ENCODE measurements around the gene DNPH1. TPM values are rescaled to one million over a fixed set of nuclear protein-coding genes. Genes with fewer than 3 reads are reported as not detected.

The DNPH1 gene
- total RNA-seq, 2 donors from 2014 or later = 38.4 to 63.9 TPM

- Histone ChIP-seq H3K4me3 (no peak overlapping the region), H3K9me3 (no peaks in the 10 kb centered on the region), H3K36me3 (peaks cover 28% of the 10 kb centered on the region), H3K27ac (no peak overlapping the region), H3K4me1 (no peaks in the 10 kb centered on the region), H3K27me3 (no peaks in the 10 kb centered on the region)
- no peak for TF ChIP-seq CTCF (IDR thresholded peaks at IDR 0.05)
- no peak for DNase-seq (ENCODE audit: low spot score)
These were observed 26.8 kb downstream of the DNPH1 start for GRCh38 chr6:43202451-43202850.

- Histone ChIP-seq H3K36me3 (peaks cover 47% of the 10 kb centered on the region), H3K9me3 (no peaks in the 10 kb centered on the region), H3K4me1 (no peaks in the 10 kb centered on the region), H3K27ac (no peak overlapping the region), H3K4me3 (no peak overlapping the region), H3K27me3 (no peaks in the 10 kb centered on the region)
- no peak for DNase-seq (ENCODE audit: low spot score)
- TF ChIP-seq CTCF (IDR thresholded peaks at IDR 0.05) = no peak
These were observed 28.7 kb downstream of the DNPH1 start for GRCh38 chr6:43200541-43200940.

- H3K4me3 ChIP-seq = no peak overlapping the region
- H3K27me3 ChIP-seq = no peaks in the 10 kb centered on the region
- peaks cover 49% of the 10 kb centered on the region for H3K36me3 ChIP-seq
- H3K4me1 ChIP-seq = no peaks in the 10 kb centered on the region
- TF ChIP-seq CTCF (IDR thresholded peaks at IDR 0.05) = no peak
- H3K9me3 ChIP-seq = no peaks in the 10 kb centered on the region
- H3K27ac ChIP-seq = no peak overlapping the region
- no peak for DNase-seq (ENCODE audit: low spot score)
These were observed 29.4 kb downstream of the DNPH1 start for GRCh38 chr6:43199912-43200311.

GRCh38 chr6:43196337-43196736 is 32.9 kb downstream of the DNPH1 start:
- no peak for TF ChIP-seq CTCF (IDR thresholded peaks at IDR 0.05)
- no peaks in the 10 kb centered on the region for H3K27me3 ChIP-seq
- H3K27ac ChIP-seq = no peak overlapping the region
- no peak for DNase-seq (ENCODE audit: low spot score)
- H3K4me3 ChIP-seq = no peak overlapping the region
- no peaks in the 10 kb centered on the region for H3K9me3 ChIP-seq
- H3K4me1 ChIP-seq = no peaks in the 10 kb centered on the region
- peaks cover 63% of the 10 kb centered on the region for H3K36me3 ChIP-seq

GRCh38 chr6:43193929-43194328 is 35.4 kb downstream of the DNPH1 start:
- H3K4me3 ChIP-seq = no peak overlapping the region
- DNase-seq (ENCODE audit: low spot score) = no peak
- TF ChIP-seq CTCF (IDR thresholded peaks at IDR 0.05) = no peak
- H3K9me3 ChIP-seq = no peaks in the 10 kb centered on the region
- H3K4me1 ChIP-seq = peaks cover 0 to 7% of the 10 kb centered on the region in 2 donors
- H3K27ac ChIP-seq = no peak overlapping the region
- peaks cover 64% of the 10 kb centered on the region for H3K36me3 ChIP-seq
- H3K27me3 ChIP-seq = no peaks in the 10 kb centered on the region

- H3K27me3 ChIP-seq = no peaks in the 10 kb centered on the region
- H3K36me3 ChIP-seq = peaks cover 67% of the 10 kb centered on the region
- no peak for TF ChIP-seq CTCF (IDR thresholded peaks at IDR 0.05)
- no peak overlapping the region for H3K4me3 ChIP-seq
- no peak for DNase-seq (ENCODE audit: low spot score)
- no peak overlapping the region for H3K27ac ChIP-seq
- no peaks in the 10 kb centered on the region for H3K9me3 ChIP-seq
- peaks cover 0 to 7% of the 10 kb centered on the region in 2 donors for H3K4me1 ChIP-seq
These were observed 36.4 kb downstream of the DNPH1 start for GRCh38 chr6:43192911-43193310.
